Skin of body (tissue), 2 donors: ENCODE data around the gene OFD1. TPM values are rescaled to one million over a fixed set of nuclear protein-coding genes. Genes with fewer than 3 reads are reported as not detected.

Source experiments
- DNase-seq: peaks from one replicate; lab custom pipeline; 2025; lab: John Stamatoyannopoulos, UW
- total RNA-seq: library from RNA; depleted of rRNA; stranded (reverse); fragments of >200 nt; gene quantifications from one replicate; pipeline ENCODE4 v1.2.3, GENCODE V29; 2014

The OFD1 gene, protein sequence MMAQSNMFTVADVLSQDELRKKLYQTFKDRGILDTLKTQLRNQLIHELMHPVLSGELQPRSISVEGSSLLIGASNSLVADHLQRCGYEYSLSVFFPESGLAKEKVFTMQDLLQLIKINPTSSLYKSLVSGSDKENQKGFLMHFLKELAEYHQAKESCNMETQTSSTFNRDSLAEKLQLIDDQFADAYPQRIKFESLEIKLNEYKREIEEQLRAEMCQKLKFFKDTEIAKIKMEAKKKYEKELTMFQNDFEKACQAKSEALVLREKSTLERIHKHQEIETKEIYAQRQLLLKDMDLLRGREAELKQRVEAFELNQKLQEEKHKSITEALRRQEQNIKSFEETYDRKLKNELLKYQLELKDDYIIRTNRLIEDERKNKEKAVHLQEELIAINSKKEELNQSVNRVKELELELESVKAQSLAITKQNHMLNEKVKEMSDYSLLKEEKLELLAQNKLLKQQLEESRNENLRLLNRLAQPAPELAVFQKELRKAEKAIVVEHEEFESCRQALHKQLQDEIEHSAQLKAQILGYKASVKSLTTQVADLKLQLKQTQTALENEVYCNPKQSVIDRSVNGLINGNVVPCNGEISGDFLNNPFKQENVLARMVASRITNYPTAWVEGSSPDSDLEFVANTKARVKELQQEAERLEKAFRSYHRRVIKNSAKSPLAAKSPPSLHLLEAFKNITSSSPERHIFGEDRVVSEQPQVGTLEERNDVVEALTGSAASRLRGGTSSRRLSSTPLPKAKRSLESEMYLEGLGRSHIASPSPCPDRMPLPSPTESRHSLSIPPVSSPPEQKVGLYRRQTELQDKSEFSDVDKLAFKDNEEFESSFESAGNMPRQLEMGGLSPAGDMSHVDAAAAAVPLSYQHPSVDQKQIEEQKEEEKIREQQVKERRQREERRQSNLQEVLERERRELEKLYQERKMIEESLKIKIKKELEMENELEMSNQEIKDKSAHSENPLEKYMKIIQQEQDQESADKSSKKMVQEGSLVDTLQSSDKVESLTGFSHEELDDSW
- total RNA-seq = 24.5 TPM

DNA sequence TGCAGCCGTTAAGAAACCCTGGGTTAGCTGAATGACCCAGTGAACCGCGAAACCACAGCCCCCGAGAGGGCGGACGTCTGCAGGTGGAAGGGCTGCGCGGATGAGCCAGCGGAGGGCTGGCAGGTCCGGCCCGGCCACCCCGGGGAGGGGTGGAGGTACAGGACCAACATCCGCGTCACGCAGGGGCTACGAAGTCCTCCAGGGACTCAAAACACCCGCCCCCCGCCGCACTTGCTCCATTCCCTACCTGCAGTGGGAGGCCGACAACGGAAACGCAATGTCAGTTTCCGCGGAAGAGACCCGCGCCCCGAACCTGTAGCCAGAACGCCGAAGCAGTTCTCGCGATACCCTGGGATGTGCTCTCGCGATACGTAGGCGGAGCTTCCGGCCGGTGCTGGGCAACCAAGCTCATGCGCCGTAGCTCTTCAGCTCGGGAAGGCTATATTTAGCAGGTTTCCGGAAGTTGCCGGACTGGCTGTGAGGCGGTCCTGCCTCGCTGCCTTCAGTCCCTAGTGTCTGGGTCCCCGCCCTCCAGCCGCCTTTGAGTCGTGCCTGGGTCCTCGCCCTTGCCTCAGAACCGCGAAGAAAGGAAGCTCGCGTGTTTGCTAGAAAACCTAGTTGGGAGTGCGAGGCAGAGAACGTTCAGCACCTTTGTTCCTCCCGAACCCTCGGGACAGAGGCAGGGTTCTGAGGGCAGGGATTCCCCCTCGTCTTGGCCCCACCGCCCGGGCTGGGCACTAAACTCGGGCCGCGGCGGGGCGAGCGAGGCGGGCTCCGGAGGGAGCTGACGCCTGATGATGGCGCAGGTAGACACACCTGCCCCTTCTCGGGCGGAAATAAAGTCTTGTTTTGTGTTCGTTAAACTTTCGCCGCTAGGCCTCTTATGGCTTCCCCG lies at the start of gene OFD1, which contains the start of gene TRAPPC2:
TSS of gene OFD1 (plus strand) at position 471 of the 895 bp plus-strand sequence. CDS start at position 795, 324 bp downstream.
TSS of gene TRAPPC2 (minus strand) at position 343 of the 895 bp plus-strand sequence. CDS start 14,657 bp downstream, outside the sequence.
- DNase-seq = peak; percentile 92

DNA sequence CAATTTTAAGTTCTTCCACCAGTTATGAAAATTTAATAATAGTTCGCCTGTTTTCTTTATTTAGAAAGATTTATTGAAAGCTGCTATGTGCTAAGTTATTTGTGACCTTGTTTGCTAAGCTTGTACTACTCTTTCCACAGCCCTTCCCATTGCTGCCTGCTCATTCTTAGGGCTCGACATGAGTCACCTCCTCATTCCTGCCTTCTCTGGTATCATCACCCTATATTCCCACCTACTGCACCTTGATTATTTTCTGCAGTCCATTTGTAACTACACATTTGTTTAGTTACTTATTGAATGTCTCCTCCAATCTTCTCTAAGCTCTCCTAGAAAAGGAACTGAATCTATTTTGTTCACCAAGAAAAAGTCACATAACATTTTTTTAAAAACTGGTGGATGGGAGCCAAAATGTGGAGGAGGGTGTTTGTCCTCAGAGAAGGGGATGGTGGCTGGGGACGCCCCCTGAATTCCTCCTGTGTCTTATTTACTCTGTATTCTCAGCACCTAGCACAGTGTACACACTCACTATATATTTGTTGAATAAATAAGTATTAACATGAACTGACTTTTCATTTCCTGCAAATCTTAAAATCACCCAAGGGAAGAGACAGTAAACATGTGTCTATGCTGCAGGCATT lies 49.3 kb upstream of the OFD1 start:
- no peak for DNase-seq

DNA sequence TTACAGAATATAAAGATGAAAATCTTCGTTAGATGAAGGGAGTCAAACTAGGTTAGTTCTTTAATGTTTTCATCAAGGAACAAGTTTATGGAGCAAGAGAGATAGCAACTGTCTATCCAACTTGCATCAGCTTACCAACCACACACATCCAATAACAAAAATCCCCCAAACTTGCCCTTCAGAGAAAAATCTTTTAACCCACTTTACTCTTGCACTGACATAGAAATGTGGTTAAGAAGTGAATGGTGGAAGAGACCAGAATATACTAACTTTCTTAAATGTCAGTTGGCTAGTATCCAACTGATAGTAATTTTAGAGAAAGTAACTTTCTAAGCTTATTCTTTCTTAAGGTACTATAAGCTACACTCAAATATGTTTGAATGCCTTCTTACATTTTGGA lies 47.3 kb upstream of the OFD1 start:
- no peak for DNase-seq

DNA sequence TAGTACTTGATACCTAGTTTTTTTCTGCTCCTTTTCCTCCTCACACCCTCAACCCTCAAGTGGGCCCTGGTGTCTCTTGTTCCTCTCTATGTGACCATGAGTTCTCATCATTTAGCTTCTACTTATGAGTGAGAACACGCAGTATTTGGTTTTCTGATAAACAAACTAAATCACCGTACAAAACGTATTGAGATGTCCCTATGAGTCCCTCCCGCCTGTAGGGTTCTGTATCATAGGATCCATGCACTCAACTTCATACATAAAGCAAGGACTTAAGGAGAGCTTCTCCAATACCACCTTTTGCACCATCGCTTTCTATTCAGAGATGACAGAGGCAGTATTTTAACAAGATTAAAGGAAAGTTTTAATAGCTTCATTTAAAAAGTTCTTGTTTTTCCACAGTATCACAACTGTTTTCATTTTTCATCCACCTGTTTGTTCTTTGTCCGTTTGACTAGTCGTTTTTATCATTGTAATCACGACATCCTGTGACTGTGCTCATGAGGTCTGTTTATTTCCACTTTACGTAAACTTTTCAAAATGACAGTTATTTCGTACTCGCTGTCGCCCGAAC lies 46.1 kb upstream of the OFD1 start:
- no peak for DNase-seq

DNA sequence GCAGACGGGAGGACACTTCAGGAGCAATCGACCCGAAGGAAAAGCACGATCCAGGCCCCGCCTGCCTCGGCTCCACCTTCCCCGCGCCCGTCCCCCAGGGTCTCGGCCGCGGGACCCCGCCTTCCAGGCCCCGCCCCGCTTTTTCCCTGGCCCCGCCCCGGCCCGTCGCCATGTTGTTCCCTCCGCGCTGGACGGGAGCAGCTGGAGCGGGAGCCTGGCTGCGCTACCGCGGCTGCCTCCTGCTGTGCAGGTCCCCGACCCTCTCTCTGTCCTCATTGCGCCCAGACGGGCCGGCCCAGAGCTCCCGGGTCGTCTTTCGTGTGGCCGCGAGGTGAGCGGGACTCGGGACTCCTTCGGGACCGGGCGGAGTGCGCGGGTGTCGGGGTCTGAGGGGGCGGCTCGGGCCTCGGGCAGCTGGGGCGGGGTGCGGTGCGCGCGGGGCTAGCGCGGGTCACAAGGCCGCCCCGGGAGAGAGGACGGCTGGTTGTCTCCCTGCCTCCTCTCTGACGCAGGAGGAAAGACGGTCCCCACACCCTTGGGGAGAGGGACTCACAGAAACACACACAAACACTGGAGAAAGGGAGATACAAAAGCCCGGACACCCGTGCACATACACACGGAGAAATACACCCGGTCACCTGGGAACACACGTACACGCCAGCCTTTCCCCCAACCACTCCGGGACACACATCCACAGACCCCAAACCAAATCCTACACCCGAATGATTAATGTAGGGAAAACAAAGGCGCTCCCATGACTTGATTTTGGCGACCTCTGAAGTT lies 45.4 kb upstream of the OFD1 start, which contains the start of gene RAB9A:
TSS of gene RAB9A (plus strand) at position 171 of the 783 bp plus-strand sequence. CDS start 19,619 bp downstream, outside the sequence.
- peak; percentile 59 for DNase-seq

DNA sequence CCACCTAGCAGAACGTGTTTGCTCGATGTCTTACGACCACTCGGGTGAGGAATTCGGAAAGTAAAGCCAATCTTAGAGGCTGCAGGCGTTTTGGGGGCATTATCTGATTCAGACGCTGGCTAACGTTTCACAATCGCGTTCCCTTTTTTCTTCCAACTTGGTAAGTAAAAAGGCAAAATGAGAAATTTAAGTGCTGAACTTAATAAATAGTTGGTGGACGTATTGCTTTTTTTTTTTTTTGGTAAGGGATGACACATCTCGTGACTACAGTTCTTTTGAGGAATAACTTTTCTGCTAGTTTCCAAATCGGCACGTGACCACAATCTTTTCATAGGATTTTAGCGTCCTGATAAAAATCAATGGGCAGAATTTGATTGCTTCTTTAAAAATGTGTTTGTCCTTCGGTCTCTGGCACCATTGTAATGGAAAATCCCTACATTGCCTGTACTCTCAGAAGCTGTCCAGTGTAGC lies 44.8 kb upstream of the OFD1 start:
- DNase-seq = peak; percentile 17

DNA sequence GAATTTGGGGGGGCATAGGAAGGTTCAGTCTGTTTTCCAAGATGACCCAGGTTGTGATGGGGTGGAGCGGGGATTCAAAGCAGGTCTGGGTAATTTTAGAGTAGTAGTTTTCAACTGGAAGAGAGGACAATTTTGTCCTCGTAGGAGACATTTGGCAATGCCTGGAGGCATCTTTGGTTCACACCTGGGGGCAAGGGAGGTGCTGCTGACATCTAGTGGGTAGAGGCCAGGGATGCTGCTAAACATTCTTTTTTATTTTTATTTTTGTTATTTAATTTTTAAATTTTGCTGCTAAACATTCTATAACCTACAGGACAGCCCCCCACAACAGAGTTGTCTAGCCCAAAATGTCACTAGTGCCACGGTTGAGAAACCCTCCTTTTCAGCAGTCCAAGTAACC lies 43.7 kb upstream of the OFD1 start:
- DNase-seq = no peak

DNA sequence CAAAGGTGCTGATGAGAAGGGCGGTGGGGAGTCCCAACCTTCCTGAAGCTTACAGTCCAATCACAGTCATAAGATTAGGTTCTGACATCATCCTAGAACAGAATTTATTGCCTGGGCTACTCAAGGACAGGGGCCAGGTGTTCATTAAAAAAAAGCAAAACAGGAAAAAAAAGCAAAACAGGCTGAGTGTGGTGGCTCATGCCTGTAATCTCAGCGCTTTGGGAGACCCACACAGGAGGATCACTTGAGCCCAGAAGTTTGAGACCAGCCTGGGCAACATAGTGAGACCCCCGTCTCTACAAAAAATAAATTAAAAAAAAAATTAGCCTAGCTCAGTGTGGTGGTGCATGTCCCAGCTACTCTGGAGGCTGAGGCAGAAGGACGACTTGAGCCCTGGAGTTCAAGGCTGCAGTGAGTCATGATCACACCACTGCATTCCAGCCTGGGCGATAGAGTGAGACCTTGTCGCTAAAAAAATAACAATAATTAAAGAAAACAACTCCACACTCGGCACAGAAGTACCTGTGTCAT lies 42.6 kb upstream of the OFD1 start:
- DNase-seq = no peak

DNA sequence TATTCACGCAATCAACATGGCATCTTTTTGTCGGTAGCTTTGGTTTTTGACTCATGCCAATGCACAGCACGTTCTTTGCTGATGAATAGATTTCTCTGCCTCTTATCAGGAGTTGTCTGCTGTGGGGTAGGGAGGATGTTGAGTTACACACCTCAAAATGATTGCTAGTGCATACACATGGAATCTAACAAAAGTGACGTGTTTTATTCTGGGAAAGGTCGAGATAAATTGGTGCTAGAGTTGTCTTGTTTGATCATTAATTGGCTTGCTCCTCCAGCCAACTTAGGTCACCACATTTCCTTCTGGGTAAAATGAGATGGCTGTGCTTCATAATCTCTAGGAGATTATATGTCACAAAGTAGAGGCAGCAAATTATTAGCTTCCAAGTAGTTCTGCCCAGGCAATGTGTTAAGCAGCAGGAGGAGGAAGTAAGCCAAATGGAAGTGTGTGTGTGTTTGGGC lies 41.7 kb upstream of the OFD1 start:
- DNase-seq = no peak

DNA sequence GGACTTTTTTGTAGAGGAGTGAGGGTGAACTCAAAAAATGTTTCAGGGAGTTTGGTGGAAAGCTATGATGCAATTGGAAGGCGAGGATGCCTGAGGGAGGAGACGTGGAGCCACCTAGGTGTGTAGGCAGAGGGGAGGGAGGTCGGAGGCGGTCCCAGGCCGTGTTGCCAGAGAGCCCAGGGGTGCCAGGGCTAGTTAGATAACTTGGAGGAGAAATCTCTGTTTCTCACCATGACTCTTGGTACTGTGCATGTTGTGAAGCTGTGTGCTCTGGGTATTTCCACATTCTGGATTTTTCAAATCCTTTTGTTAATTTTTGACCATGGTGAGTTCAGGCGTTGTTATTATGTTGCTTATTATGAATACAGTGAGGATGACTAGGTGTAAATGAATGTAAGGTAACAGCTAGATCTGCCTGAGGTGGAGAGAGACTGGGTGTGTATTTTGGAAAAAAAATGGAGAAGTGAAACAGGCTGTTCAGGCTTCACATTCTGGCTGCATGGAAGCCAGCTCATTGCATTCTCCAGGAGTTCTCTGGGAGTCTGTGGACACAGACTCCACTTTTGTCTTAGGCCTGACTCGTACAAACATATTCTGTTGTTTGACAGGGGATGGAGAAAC lies 41.1 kb upstream of the OFD1 start:
- no peak for DNase-seq

DNA sequence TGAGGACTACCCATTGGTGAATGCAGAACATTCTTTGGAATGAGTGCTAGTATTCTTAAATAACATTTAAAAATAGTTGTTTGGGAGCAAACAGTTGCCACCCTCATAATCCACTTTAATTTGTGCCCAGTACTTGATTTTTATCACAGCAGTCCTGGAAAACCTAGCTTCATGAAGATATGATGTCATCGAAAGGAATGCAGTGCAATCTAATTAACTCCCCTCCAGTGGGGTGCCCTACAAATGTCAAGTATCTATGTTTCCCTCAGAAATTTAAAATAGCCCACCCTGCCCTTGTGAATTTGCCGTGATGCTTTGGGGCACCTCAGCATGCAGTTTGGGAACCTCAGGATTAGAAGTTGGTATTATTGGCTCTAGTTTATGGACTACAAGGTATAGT lies 40.2 kb upstream of the OFD1 start:
- DNase-seq = no peak

DNA sequence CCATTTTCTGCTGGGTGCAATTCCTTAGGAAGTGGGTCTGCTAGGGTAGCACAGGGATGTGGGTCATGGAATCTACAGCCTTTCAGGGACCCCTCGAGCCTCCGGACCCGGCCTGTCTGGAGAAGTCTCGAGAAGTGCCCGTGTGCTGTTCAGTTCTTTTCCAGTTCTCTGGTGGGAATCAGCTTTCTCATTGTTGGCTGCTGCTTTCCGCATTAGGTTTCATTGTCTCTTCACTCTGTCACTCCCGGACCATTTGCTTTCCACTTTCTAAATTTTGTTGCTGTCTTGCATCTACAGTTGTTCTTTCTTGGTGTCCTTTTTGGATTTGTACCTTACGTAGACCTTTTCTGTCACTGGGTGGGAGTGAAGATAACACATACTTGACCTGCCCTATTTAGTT lies 39.6 kb upstream of the OFD1 start:
- DNase-seq = no peak

DNA sequence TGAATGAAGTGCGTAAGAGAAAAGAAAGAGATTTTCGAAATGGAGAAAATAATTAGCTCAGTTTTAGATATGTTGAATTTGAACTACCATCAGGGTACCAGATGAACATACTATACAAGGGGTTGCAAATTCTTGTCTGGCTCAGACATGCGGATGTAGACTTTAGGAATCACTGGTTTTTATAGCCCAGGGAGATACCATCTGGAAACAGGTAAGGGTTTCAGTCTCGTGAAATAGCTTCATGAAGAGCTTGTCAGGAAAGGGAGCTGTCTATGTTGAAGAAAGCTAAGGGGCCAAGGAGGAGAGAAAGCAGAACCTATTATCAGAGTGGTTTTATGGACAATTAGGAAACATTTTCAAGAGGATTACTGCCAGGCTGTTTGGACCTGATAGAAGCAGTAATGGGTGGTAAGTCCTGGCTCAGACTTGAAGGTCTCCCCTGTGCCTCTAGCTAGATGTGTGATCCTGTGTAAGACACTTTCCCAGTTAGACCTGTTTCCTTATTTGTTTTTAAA lies 38.9 kb upstream of the OFD1 start:
- DNase-seq = no peak

DNA sequence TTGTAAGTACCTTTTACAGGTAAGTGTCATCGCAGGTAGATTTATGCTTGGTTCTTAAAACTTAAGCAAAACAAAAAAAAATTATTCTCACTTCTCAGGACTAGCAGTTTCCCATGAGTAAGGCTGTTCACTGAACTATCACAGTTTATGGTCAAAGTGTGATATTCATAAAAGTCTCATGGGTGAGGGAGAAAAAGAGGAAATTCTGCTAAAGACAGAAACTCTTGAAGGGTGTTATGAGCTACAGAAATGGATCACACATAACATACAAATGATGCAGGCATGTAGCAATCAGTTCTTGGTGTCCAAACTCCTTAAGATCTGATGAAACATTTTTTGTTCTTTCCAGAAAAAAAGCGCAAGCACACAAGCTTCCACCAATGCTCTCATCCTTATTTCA lies 37.1 kb upstream of the OFD1 start:
- no peak for DNase-seq

DNA sequence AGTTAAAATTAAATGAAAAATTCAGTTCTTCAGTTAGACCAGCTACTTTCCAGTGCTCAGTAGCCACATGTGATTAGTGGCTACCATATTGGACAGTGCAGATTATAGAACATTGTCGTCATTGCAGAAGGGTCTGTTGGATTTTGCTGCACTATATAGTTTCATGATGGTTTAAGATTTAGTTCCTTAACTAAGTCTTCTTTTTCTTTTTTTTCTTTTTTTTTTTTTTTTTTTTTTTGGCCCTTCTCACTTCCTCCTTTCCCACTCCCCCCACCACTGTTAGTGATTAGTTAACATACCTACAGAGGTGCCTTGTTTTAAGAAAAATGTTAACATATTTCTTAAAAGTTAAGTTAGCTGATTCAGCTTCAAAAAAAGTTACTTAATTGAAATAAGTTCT lies 36.6 kb upstream of the OFD1 start:
- no peak for DNase-seq

DNA sequence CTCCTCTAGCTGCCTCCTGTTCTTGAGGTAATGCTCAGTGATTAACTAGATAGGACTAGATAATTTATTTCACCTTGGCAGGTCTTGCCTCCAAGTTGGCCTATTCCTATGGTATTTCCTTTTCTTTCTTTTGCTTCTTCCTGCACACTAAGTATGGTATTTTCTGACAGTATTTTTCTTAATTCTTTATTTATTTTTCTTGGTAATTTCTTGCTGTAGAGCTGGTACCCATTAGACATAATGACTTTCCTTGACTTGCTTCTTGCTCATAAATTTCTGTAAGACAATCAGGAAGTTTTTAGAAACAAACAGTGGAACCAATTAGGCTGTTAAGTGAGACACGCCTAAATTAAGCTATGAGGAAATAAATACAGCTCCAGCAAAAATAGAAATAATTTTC lies 36.1 kb upstream of the OFD1 start:
- DNase-seq = no peak

DNA sequence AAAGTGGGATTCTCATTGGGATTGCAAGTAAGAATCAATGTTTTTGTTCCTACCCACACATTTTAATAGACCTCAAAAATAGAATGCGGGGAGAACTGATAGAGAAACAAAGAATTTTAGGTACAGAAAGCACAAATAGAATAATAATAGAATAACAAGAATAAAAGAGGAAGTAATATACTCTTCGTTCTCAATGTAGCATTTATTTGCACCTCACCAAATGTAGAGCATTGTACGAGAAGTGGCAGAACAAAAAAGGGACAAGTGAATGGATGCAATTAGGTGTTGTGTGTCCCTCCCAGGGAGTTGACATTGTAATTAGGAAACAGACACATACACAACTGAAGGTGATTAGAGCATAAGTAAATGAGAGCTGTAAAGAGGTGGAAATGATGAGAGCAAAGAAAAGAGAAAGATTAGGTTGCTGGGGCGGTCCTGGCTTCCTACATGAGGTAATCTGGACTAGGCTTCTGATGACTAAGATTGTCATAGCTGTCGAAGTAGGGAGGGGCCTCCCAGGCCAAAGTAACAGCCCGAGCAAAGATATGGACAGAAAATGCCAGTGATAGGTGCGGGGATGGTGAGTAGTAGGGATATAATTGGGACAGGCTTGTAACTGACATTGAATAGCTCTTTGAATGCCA lies 35.2 kb upstream of the OFD1 start:
- DNase-seq = no peak

DNA sequence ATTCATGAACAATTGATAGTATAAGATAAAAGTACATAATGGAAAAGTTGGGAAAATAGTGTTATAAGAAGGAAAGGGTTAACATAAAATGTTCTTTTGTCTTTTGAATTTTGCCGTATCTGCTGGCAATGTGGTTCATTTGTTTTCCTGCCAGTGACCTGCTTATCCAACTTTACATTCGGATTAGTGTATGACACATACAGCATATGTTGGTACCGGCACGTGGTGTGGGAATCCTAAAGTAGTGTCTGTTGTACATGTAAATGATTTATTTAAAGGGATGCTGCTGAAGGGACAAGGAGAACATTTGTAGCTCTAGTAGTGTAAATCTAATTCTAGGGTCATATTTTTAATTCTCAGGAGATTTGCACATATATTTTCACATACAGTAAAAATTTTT lies 34.2 kb upstream of the OFD1 start:
- DNase-seq = peak; percentile 25
